Right lobe of liver (tissue), 4 donors: ENCODE measurements around the gene USF3.

ENCODE experiments used
- POLR2A ChIP-seq: fragments of 450-650 bp; IDR thresholded peaks from one replicate; pipeline ENCODE4 v1.6.1; 2017; ENCODE audit warnings: antibody characterized with exemption, mild to moderate bottlenecking
- TF ChIP-seq, protein P1 (sequence below), 4 donors: fragments of 200-600 bp in 3 of 4; fragments of 450-650 bp in 1 of 4; IDR thresholded peaks; one replicate each; pipeline versions ENCODE4 v1.5.1 to v1.8.0; 2016 to 2022; ENCODE audit warnings: antibody characterized with exemption in 4 of 4, mild to moderate bottlenecking in 2 of 4
- donor health status: DM: no; HTN: no; CAD: no.
- donor health status: DM: no; HTN: no; CAD: no.
- donor health status: DM: no; HTN: yes; CAD: no.

DNA sequence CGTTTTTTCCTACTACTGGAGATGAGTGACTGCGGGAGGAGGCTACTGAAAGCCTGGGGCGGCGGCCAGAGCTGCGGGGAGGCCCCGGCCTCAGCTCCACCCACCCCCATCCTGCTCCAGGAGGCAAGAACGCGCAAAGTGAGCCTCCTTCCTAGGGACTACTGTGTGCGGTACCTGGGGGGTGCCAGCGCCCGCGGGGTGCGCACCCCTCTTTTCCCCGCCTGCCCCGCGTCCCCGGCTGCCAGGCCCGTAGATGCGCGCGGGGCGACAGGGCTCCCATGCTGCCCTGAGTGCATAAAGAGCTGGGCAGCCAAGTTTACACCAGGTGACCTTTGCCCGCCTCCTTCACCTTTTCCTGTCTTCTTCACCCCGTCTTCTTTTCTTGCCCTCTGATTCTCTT lies 2.5 kb upstream of the USF3 start:
- TF ChIP-seq POLR2A = no peak
- TF ChIP-seq, protein P1, sequence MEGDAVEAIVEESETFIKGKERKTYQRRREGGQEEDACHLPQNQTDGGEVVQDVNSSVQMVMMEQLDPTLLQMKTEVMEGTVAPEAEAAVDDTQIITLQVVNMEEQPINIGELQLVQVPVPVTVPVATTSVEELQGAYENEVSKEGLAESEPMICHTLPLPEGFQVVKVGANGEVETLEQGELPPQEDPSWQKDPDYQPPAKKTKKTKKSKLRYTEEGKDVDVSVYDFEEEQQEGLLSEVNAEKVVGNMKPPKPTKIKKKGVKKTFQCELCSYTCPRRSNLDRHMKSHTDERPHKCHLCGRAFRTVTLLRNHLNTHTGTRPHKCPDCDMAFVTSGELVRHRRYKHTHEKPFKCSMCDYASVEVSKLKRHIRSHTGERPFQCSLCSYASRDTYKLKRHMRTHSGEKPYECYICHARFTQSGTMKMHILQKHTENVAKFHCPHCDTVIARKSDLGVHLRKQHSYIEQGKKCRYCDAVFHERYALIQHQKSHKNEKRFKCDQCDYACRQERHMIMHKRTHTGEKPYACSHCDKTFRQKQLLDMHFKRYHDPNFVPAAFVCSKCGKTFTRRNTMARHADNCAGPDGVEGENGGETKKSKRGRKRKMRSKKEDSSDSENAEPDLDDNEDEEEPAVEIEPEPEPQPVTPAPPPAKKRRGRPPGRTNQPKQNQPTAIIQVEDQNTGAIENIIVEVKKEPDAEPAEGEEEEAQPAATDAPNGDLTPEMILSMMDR (IDR thresholded peaks at IDR 0.05) = no peak
